Stimulated activated CD8-positive, alpha-beta memory T cell treated with anti-CD3 and anti-CD28 coated beads, Interleukin-4, amount 100 ng/mL, for 4 hours (primary cell): ENCODE results near the gene RGL2.
"Not testable (repeated sequence)": the region's sequence is repeated elsewhere in the genome, so short reads cannot be mapped to it uniquely, and the experiment has no call there.

Source experiments
- DNase-seq, 2 donors: peaks; one replicate each; pipeline ENCODE4 v3.0.0-alpha.2; 2020; ENCODE audit warnings: low read depth in 2 of 2, low spot score in 1 of 2

RGL2 gene, protein sequence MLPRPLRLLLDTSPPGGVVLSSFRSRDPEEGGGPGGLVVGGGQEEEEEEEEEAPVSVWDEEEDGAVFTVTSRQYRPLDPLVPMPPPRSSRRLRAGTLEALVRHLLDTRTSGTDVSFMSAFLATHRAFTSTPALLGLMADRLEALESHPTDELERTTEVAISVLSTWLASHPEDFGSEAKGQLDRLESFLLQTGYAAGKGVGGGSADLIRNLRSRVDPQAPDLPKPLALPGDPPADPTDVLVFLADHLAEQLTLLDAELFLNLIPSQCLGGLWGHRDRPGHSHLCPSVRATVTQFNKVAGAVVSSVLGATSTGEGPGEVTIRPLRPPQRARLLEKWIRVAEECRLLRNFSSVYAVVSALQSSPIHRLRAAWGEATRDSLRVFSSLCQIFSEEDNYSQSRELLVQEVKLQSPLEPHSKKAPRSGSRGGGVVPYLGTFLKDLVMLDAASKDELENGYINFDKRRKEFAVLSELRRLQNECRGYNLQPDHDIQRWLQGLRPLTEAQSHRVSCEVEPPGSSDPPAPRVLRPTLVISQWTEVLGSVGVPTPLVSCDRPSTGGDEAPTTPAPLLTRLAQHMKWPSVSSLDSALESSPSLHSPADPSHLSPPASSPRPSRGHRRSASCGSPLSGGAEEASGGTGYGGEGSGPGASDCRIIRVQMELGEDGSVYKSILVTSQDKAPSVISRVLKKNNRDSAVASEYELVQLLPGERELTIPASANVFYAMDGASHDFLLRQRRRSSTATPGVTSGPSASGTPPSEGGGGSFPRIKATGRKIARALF

GRCh38 chr6:33298773-33299236 is at the start of gene RGL2:
Gene RGL2, minus strand, starts transcription at chr6:33298942. Its CDS starts 332 bp downstream, at chr6:33298610.
- peak in 1 of 2 donors; percentile 46 for DNase-seq

DNA sequence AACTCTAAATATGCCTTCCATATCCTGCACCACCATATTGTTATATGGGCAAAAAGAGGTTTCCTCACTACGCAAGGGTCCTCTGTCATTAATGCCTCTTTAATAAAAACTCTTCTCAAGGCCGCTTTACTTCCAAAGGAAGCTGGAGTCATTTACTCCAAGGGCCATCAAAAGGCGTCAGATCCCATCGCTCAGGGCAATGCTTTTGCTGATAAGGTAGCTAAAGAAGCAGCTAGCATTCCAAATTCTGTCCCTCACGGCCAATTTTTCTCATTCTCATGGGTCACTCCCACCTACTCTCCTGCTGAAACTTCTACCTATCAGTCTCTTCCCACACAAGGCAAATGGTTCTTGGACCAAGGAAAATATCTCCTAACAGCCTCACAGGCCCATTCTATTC is 49.1 kb upstream of the RGL2 start:
- no peak for DNase-seq

GRCh38 chr6:33346972-33347371 is 48.2 kb upstream of the RGL2 start:
- DNase-seq, result not testable (repeated sequence)

GRCh38 chr6:33344701-33345697 is 46.3 kb upstream of the RGL2 start:
- peak in 1 of 2 donors; percentile 48 for DNase-seq

DNA sequence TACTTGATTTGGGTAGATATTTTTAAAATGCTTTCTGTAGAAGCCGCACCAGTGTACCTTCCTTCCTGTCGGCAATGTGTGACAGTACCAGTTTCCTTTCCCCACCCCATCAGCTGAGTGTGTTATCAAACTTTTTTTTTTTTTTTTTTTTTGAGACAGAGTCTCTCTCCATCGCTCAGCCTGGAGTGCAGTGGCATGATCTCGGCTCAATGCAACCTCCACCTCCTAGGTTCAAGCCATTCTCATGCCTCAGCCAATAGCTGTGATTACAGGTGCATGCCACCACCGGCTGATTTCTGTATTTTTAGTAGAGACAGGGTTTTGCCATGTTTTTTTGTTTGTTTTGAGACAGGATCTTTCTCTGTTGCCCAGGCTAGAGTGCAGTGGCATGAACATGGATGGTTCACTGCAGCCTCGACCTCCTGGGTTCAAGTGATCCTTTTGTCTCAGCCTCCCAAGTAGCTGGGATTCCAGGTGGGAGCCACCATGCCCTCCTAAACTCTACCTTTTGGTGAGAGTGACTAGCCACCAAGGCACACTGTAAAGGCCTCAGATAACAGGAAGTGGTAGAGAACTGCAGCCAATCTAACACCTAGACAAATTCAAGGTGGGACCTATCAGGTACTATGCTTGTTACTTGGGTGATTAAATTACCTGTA is 45.3 kb upstream of the RGL2 start:
- DNase-seq, result no peak

GRCh38 chr6:33343606-33343952 is 44.8 kb upstream of the RGL2 start:
- DNase-seq, result not testable (repeated sequence)

- no peak for DNase-seq
These were observed 40.5 kb upstream of the RGL2 start for GRCh38 chr6:33339193-33339592.

- no peak for DNase-seq
These were observed 37.8 kb upstream of the RGL2 start for GRCh38 chr6:33336495-33336894.

DNA sequence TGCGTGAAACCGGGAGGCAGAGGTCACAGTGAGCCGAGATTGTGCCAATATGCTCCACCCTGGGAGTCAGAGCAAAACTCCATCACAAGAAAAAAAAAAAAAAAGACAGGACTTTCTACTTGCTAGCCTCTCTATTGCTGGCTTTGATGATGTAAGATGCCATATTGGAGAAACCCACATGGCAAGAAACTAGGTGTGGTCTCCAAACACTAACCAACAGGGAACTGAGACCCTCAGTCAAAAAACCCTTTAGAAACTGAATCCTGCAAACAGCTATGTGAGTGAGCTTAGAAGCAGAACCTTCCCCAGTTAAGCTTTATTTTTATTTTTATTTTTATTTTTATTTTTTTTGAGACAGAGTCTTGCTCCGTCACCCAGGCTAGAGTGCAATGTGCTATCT is 37.2 kb upstream of the RGL2 start:
- no peak for DNase-seq

DNA sequence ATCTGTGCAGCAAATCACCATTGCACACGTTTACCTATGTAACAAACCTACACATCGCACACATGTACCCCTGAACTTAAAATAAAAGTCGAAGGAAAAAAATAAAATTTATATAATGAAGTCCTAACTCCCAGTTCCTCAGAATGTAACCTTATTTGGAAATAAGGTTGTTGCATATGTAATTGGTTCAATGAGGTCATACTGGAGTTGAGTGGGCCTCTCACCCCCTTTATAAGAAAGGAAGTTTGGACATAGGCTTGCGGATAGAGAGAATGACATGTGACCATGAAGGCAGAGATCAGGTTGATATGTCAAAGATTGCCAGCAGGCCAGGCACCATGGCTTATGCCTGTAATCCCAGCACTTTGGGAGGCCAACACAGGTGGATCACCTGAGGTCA is 34.9 kb upstream of the RGL2 start:
- DNase-seq, result no peak

- DNase-seq, result no peak
These were observed 32.0 kb upstream of the RGL2 start for GRCh38 chr6:33330736-33331135.

GRCh38 chr6:33329058-33329457 is 30.3 kb upstream of the RGL2 start:
- no peak for DNase-seq

- no peak for DNase-seq
These were observed 25.4 kb upstream of the RGL2 start for GRCh38 chr6:33324125-33324524.

DNA sequence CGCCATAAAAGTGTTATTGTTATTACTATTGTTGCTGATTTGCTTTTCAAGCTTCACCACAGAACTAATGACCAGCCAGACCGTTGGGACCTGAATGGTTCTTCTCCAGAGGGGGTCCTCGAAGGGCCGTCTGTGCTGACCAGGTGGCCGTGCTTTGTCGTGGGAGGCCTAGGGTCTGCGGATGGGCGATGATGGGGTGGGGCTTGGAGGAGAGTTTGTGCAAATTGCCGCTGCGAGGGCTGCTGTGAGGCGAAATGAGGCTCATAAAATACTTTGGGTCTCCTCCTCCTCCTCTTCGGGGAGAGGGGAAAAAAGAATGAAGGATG is 24.8 kb upstream of the RGL2 start:
- DNase-seq, result no peak

GRCh38 chr6:33321227-33321626 is 22.5 kb upstream of the RGL2 start:
- DNase-seq, result no peak

DNA sequence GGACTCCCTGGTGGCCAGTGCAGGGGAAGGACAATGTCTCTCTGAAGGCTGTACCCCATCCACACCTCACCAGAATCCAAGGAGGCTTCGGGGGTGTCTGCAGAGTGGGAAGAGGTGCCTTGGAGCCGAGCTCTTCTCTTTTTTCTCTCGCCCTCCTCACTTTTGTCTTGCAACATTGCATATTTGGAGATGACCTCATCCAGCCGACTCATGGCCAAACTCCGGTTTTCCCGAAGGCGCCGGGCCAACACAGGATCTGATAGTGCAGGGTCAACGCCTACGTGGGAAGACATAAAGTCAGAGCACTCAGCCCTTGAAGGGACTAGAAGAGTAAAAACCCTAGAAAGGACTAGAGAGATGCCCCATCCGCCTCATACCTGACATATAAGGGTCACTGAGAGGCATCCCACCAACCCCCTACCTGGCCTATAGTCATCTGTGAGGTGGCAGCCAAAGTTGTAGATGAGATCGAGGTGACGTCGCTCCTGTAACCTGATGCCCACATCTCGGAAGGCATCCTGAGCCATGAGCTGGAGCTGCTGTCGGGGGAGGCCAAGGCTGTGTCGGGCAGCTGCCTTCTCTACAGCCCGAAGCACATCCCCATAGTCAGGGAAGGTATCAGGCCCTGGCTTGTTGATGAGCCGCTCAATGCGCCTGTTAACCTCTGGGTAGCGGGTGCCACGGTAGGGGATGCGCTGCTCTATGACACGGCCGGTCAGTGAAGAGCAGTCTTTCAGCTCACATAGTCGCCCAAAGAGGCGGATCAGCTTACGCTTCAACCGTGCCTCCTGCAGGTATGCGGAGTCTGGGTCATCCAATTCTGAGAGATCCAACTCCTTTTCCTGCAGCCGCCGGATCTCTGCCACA is 21.8 kb upstream of the RGL2 start:
- no peak for DNase-seq

DNA sequence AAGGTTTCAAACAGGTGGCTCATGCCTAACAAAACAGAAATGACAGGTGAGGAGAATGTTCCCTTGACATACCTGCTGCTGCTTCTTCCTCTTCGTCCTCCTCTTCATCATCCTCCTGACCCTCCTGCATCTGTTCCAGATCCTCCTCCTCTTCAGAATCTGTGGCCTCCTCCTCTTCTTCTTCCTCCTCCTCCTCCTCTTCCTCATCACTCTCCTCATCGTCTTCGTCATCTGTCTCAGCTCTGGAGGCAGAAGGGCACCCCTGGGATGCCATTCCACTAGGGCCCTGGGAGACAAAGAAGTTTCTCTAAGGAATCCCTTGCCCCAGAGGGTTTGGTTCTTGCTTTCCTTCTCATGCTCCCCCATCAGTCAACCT is 21.2 kb upstream of the RGL2 start:
- DNase-seq, result no peak

DNA sequence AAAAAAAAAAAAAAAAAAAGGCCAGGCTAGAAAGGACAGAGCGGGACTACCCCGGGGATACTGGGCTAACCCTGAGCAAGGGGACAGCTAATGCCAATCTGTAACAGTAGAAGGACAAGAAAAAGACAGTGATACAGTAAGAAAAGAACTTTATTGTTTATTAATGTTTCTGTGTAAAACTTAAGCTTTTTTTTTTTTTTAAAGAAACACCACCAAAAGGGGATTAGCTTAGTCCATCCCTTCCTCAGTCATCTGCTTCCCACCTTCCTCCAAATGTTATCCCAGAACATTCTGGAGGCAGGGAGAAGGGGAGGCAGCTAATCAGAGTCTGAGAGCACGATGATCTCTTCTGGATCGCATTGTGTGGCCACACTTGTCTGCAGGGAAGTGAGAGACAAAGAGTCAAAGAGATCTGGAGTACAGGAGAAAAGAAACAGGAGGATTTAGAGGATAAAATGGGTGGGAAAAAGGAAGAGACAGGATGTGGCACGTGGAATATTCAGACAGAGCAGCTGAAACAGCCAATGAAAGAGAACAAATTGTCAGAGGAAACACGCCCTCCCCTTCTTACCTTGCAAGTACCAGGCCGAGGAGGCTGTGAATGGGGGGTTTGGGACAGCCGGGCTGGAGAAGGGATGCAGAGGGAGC is 19.8 kb upstream of the RGL2 start:
- DNase-seq, result no peak

DNA sequence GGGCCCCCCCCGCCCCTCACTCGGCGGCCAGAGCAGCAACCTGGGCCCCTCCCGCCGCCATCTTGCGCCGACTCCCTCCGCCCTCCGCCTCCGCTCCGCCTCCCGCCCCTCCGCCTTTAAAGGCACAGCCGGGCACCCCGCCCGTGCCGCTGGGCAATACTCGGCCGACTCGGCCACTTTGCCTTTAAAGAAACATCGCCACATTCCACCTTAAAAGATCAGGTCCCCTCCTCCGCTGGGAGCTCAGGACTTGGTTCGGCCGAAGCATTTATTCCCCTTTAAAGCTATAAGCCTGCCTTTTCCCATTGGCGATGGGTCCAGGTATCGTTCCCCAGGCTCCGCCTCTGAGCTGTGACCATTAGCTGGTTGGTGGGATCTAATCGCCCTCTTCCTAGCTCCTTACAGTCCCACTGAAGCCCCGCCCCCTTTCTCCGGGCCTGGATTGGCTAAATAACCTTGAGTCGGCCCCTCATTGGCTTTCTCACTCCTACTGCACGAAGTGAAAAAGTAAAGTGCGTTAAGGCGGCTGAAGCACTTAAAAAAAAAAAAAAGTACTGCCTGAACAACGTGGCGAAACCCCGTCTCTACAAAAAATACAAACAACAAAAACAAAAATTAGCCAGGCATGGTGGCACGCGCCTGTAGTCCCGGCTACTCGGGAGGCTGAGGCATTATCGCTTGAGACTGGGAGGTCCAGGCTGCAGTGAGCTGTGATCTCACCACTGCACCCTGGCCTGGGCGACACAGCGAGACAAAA is 19.1 kb upstream of the RGL2 start, which contains the start of gene ZBTB22:
Gene ZBTB22 (minus strand): TSS at position 76 of the 757 bp plus-strand sequence. CDS start 828 bp downstream, outside the sequence.
- DNase-seq, result peak; percentile 89 to 90
